GM19351 (cell line): ENCODE data around the gene KICS2.

Experiments
- ATAC-seq: cut with Tn5 transposase; IDR thresholded peaks from one replicate; pipeline ENCODE4 v1.9.1; 2021; ENCODE audit warnings: mild to moderate bottlenecking, moderate library complexity; ENCODE audit not compliant: unreplicated experiment

KICS2 gene

DNA sequence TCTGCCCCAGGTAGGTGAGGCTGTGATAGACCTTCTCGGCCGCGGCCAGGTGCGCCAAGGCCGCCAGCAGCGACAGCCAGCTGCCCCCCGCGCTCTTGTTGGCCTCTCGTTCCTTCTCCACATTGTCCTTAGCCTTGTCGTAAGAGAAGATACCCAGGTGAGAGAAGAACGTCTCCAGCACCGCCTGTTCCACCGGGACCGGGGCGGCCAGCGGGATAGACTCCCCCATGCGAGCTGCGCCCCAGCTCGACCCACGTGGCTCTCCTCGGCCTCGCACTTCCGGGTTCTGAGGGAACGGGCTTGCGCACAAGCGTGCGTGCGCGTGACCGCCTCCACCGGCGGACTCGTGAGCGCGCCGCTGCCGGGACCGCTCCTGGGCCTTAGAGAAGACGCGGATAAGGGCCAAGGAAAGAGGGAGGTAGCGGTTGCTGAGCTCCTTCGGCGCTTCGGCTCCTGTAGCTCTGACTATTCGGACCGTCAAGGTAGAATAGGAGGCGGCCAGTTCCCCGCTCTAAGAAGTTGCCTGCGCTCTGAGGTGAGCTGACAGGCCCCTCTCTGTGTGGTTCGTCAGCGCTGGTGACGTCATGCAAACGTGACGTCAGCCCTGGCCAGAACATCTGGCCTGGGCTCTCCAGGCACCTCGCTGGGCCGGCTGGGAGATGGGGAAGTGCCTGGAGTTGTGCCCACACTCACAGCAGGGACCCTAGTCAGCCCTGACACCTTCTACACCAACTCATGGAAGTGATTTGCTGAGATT, at the start of gene KICS2:
Gene KICS2, minus strand, starts transcription at position 288 of the 757 bp plus-strand sequence. Its CDS starts 59 bp downstream, at position 229.
- peak; percentile 91 for ATAC-seq

DNA sequence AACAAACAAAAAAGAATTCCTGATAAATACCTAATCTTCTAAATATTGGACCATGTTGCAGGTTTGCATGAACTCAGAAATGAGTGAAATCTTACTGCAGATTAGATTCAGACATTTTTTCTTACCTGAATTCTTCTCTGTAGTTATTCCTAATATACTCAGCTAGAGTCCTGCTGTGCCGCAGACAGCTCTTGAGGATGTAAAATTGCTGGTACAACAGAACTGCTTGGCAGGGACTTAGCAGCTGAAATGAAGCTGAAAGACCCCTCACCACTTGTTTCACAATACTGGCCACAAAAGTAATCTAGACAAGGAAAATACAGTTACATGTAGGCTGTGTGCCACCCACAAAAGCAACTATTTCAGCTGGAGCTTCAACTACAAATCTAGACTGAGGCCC, 48.3 kb upstream of the KICS2 start:
- no peak for ATAC-seq

DNA sequence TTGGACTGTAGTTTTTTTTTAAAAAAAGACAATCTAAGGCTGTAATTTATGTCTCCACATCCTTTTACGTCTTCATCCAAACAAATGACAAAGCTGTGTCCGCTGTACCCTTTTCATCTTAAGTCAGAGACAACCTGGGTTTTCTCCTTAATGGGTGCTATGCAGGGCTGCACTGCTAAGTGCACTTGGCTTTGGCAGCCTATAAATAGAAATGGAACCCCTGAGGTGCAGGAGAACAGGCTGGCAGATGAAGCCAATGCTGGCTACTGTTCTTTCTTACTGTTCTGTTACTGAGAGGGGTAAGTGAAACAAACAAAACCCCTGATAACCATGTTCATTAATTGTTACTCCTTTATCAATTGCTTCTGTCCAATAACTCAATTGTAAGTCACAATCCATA, 47.1 kb upstream of the KICS2 start:
- no peak for ATAC-seq

DNA sequence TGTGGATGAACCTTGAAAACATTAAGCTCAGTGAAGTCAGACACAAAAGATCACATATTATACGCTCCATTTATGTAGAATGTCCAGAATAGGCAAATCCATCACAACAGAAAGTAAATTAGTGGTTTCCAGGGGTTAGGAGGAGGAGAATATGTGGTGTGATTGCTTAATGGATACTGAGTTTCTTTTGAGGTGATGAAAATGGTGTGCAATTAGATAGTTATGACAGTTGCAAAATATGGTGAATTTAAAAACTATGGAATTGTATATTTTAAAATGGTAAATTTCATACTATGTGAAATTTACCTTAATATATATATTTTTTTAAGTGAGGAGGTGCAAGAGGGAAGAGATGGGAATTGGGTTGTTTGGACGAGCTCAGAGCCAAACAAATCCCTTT, 46.3 kb upstream of the KICS2 start:
- ATAC-seq, result no peak

DNA sequence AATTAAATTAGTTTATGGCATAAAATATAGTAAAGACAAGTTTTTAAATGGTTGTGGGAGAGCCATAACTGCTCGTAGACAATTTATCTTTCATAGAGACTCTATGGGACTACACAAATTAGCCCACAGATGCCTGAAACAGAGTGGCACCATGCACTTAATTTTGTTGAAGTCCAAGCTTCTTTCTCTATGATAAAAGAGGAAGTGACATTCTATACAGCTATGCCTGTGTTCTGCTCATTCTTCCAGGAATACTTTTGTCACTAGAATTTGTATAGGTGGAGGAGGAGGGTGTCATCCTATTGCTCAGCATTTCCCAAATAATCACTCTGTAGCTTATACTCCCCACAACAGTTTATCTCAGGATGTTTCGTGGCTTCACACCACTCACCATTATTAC, 43.7 kb upstream of the KICS2 start:
- no peak for ATAC-seq

DNA sequence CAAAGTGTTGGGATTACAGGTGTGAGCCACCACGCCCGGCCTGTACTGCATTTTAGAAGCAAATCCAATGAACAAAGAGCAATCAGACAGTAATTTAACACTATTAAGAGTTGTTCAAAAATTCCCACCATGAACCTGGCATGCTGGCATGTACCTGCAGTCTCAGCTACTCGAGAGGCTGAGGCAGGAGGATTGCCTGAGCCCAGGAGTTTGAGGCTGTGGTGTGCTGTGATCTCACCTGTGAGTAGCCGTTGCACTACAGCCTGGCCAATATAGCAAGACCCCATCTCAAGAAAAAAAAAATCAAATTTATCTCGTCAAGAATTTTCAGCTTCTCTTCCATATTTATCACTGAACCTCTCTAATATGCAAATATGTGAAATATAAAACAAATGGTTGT, 39.7 kb upstream of the KICS2 start:
- ATAC-seq, result no peak

DNA sequence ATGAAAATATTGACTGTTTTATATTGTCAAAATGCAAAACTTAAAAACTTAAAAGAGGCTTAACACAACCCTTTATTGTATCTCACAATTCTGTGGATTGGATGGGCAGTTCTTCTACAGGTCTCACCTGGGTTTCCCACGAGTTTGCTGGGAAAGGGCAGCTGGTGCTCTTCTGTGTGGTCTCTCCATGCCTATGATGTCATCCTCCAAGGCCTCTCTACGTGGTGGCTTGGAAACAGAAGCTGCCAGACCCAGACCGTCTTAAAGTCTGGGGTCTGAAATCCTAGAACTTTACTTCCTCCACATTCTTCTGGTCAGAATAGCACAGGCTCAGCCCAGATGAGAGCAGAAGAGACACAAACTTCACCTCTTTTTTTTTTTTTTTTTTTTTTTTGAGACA, 36.5 kb upstream of the KICS2 start:
- ATAC-seq, result no peak

DNA sequence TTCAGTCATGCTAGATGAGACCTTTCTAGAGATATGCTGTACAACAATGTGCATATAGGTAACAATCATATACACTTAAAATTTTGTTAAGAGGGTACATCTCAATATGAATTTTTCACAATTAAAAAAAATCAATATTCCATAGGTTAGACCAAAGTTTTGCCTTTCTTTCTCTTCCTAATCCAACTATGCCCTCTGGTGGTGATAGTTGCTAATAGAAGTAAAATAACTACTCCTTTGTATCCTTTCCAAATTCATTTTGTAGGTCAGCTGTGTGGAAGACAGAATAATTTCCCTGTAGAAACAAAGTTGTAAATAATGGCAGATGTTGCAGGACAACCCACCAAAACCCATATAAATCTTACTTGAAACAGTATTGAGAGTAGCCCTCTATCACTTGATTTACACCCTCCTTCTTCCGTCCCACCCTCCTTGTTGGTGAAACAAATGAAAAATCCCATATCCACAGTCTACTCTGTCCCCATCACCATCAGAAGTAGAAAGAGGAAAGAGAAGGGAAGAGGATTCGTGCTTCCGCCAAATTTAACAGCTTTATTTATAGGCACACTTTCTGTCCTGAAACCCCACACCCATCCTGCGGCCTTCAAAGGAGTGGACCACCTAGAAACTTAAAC, 34.2 kb upstream of the KICS2 start:
- peak; percentile 59 for ATAC-seq

DNA sequence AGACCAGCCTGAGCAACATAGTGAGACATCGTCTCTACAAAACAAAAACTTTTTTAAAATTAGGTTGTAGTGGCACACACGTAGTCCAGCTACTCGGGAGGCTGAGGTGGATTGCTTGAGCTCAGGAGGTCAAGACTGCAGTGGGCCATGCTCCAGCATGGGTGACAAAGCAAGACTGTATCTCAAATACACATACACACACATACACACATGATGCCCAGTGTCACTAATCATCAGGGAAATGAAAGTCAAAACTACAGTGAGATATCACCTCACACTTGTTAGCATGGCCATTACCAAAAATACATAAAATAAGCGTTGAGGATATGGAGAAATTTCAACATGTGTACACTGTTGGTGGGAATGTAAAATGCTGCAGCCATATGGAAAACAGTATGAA, 33.2 kb upstream of the KICS2 start:
- no peak for ATAC-seq

DNA sequence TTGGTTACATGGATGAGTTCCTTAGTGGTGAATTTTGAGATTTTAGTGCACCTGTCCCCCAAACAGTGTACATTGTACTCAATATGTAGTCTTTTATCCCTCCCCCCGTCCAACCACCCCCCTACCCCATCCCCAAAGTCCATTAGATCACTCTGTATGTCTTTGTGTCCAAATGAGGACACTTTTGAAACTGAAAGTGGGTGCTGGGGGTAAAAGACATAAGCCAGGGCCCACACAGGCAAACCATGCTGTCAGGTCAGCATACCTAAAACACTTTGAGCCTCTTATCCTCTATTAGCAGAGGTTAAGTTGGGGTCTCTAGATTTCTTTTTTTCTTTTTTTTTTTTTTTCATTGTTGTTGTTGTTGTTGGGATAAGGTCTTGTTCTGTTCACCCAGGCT, 31.3 kb upstream of the KICS2 start:
- ATAC-seq, result no peak

DNA sequence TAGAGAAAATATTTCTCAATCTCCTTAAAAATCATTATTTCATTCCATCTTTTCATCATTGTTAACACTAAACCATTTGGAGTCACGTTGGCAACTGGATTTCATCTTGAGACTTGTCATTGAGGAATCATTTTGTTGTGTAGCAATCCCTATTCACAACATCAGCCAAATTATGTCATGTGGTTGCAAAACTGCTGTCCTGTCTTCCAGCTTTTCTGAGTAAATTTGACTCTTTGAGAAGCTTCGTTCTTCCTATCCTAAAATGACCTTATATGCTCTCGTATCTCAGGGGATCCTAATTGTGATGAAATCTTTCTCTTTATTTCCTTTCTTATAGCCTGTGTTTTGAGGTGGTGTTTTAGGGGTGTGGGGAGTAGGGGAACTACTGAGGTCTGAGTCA, 30.6 kb upstream of the KICS2 start:
- no peak for ATAC-seq

DNA sequence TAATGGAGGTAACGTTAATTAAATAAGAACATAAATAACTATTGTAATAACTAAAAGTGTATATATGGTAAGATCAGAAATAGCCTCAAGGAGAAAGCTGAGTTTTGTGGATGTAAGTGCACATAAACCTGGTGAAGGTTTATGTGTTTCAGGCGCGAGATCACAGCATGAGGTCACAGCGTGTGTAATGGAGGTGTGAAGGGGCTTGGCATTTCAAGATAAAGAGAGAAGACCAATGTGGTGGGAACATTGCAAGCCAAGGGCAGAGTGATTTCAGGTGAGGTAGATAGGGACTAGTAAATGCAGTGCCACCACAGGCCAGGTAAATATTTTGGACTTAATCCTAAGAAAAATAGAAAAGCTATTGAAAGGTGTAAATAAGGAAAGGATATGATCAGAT, 21.7 kb upstream of the KICS2 start:
- no peak for ATAC-seq

DNA sequence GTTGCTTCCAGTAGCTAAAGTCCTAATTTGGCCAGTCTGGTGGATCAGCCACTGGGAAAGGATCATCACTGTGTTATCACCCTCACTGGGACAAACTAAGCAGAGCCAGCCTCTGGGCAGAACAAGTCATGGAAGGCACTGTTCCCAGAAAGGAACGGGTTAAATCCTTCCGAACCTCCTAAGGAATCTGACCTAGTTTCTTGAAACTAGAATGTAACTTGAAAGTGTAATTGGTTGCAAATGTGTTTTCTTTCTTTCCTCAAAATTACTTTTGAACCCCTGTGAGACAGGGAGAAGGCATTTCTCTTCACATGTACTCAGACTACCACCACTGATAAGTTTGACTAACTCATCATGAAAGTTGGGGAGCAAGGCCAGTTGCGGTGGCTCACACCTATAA, 18.7 kb upstream of the KICS2 start:
- ATAC-seq, result no peak

DNA sequence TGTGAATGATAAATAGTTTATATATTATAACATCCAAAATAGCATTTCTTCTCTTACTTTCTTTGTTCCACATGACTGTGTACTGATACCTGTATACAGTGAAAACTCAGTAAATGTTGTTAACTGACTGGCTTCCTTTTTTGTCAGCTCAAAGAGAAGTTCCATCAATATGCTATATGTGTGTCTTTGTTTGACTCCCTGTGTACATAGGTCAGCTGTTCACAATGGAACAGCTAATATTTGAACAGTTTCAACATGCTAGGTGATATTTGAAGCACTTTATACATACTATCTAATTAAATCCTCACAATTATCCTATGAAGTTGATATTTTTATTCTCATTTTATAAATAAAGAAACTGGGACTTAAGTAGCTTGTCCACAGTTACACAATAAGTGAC, 15.3 kb upstream of the KICS2 start:
- no peak for ATAC-seq

DNA sequence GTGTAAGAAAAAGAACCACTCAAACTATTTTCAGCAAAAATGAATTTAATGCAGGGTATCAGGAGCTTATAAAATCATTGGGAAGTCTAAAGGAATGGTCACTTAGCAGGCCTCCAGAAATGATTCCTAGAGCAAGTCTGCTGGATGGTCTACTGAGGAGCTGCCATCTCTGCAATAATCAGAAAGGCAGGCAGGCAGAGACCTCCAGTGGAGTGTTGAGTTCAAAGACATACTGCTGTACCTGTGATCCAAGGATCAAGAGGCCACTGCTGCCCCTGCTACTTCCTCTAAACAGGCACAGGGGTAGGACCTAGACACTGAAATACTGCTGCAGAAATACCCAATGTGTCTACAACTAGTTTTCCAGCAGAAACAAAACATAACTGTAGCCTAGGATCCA, 14.5 kb upstream of the KICS2 start:
- ATAC-seq, result no peak

DNA sequence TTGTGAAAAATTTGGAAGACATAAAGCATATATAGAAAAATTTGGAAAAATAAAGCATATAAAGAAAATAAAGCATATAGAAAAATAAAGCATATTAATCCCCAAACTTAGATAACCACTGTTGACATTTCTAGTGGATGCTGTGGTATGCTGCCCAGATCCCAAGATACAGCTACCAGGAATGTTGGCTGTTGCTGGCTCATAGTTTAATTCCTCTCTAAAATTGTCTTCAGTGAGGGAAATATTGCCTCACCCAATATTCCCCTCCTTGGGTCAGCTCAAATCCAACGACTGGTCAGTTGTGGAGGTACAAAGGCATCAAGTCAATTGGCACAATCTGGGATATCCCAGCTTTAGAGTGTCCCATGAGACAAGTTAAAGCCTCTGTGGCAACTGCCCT, 10.1 kb upstream of the KICS2 start:
- no peak for ATAC-seq

DNA sequence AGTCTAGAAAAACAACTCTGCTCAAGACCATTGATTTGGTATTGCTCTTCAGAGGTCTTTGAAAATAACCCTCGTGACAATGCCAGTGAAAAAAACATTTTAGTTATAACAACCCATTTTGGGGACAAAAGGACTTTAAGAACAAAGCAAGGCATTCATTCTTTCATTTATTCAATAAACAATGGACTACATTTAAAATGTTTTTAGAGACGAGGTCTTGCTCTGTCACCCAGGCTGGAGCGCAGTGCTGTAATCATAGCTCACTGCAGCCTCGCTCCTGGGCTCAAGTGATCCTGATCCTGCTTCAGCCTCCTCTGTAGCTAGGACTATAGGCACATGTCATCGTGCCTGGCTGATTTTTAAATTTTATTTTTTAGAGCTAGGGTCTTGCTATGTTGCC, 7.7 kb upstream of the KICS2 start:
- ATAC-seq, result no peak

DNA sequence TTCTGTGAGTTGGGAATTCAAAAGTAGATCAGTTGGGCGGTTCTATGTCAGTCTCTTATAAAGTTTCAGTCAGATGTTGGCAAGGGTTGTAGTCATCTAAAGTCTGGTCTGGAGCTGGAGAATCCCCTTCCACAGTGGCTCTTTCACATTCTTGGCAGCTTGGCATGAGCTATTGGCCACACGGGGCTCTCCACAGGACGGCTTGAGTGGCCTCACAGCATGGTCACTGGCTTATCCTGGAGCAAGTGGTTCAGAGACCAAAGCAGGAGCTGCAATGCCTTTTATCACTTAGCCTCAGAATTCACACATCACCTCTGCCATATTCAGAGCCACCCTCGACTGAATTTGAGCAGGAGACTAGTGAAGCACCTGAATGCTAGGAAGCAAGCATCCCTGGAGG, 7.1 kb upstream of the KICS2 start:
- no peak for ATAC-seq

DNA sequence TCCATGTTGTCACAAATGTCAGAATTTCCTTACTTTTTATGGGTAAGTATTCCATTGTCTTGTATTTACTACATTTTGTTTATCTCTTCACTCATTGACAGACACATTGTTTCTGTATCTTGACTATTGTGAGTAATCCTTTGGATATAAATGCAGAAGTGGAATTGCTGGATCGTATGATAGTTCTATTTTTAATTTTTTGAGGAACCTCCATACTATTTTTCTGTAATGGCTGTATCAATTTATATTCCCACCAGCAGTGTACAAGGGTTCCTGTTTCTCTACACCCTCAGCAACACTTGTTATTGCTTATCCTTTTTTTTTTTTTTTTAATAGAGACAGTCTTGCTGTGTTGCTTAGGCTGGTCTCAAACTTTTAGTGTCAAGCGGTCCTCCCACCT, 3.5 kb upstream of the KICS2 start:
- ATAC-seq, result no peak

DNA sequence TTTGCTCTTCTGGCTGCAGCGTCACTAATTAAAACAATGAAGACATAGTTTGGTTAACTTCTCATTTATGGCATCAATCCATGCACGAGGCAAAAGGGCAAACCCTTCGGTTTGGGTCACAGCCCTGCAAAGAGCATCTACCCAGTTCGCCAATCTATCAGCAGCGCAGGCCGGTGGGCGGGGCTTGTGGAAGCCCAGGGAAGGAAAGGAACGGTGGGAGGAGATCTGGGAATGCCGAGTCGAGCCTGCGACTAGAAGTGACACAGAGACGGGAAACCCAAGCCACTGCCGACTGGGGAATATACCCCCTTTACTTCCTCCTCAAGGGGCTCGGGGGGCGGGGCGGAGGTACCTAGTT, 466 bp downstream of the KICS2 start:
- ATAC-seq, result peak; percentile 17

DNA sequence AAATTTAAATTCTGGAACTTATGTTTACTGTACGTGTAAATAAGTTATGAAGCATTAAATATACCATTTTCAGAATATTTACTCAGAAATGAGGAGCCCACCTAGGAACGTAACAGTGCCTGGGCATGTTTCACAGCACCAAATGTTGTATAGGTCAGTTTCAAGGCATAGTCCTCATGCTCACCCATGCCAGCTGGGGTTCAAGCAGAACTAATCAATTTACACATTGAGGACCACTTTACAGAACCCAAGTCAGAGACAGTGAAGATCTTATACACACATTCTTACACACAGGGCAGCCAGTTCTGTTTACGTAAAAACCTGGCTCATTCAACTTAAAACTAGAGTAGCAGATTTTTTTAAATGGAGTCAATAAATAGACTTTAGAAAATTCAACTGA, 2.0 kb downstream of the KICS2 start:
- no peak for ATAC-seq

DNA sequence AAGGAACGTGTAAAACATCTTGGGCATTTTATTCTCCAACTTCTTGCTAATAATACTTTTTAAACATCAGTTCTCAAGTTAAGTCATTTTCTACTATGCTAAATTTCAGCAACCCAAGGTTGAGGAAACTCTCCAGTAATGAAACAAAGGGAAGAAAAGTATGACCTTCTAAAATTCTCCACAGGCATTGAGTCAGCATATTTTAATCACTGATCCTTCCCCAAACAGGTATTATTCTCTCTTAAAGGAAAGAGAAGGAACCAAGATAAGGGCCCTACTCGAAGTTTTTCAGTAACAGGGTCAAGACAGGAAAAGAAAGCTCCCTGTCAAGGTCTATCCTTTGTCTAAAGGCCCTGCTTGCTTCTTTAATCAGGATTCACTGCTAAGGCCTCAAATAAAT, 3.0 kb downstream of the KICS2 start:
- ATAC-seq, result no peak

DNA sequence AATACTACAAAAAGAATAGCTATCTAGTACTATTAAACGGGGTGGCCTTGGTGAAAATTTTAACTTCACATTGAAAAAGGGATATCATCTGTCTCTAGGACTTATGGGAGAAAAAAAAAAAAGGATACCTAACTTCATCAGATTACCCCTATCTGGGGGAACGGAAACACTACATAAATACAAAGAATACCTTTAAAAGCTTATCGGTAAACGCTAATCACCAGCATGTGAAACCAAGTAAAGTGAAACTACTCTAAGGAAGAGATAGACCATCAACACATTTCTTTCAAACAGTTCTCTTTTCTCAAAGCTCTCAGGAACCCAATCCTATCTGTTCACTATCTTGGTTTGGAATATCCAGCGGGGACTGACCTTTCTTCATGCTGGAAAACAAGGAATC, 3.5 kb downstream of the KICS2 start:
- ATAC-seq, result no peak
